GM19397 (cell line): ENCODE data around the gene OVOL2.

Experiments used
- ATAC-seq: cut with Tn5 transposase; IDR thresholded peaks from one replicate; pipeline ENCODE4 v1.9.1; 2021; ENCODE audit warnings: mild to moderate bottlenecking, moderate library complexity; ENCODE audit not compliant: unreplicated experiment

The OVOL2 gene

DNA sequence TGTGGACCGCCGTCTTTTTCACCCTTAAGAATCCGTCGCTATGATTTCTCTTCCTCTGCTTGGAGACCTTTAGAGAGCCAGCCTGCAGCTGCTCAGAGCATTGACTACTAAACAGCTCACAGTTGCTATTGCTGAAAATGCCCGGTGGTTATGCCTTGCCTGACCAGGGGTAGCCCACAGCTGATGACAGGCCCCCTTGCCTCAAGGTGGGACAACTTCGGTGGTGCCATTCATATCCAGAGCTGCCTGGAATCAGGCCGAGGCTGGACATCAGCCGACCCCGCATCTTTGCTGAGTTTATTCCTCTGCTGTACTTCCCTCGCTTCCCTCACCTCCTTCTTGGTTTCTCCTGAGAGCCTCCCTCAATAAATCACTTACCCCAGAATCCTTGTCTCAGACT lies 39.6 kb downstream of the OVOL2 start:
- ATAC-seq: no peak

DNA sequence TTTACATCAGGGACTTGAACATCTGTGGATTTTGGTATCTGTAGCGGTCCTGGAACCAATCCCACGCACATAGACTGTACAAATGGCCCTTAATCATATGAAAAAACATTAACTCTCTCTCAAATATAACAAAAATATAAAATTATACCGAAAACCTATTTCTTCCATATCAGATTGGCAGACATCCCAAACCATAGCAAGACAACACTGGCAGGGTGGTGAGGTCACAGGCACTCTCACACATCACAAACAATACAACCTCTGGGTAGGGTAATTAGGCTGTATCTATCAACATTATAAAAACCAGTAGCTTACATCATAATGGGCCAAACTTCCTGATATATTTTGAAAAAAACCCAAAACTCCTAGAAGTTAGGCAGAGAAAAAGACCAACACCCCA lies 40.9 kb downstream of the OVOL2 start:
- ATAC-seq: no peak

DNA sequence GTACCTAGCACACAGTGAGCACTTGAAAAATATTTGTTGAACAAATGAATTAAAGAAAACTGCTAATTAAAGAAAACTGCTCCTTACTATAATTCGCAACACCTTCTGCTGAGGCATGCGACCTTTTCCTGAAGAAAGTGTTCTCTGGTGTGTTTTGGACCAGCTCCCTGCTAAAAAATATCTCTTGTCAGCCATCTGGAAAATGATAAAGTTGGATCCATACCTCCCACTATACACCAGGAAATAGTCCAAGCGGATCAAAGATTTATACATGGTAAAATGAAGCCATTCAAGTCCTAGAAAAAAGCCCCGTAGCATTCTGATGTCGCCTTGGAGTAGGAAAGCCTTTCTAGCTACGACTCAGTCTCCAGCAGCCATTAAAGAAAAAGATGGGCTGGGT lies 43.3 kb downstream of the OVOL2 start:
- no peak for ATAC-seq

DNA sequence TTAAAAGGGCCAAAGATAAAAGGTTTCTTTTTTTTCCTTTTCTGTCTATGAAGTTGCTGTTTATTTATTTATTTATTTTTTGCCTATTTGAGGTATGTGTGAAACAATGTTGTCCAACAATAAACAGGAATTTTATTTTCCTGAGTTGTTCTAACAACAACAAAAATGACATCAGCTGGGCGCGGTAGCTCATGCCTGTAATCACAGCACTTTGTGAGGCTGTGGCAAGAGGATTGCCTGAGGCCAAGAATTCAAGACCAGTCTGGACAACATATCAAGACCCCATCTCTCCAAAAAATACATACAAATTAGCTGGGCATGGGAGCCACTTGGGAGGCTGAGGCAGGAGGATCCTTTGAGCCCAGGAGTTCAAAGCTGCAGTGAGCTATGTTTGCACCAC lies 44.8 kb downstream of the OVOL2 start:
- ATAC-seq: no peak

DNA sequence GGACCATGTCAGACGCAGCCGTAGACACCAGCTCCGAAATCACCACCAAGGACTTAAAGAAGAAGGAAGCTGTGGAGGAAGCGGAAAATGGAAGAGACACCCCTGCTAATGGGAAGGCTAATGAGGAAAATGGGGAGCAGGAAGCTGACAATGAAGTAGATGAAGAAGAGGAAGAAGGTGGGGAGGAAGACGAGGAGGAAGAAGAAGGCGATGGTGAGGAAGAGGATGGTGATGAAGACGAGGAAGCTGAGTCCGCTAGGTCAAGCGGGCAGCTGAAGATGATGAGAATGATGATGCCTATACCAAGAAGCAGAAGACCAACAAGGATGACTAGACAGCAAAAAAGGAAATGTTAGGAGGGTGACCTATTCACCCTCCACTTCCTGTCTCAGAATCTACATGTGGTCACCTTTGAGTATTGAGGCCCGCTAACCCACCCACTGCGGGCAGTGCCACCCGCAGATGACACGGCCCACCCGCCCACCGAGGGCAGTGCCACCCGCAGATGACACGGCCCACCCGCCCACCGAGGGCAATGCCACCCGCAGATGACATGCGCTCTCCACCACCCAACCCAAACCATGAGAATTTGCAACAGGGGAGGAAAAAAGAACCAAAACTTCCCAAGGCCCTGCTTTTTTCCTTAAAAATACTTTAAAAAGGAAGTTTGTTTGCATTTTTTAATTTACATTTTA lies 45.6 kb downstream of the OVOL2 start:
- no peak for ATAC-seq

DNA sequence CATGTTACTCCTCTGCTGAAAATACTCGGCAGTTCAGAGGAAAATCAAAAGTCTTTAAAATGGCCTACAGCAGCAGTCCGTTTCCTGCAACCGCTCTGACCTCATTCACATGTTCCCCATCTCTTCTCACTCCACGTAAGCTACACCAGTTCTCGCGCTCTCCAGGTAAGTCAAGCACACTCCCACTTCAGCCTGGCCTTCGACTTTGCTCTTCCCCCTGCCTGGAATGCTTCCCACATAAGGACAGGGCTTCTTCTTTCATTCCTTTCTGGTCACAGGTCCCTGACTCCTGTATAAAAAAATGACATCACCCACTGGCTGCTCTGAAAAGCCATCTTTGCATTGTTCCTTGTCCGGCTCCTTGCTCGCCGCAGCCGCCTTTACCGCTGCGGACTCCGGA lies 46.2 kb downstream of the OVOL2 start:
- ATAC-seq: no peak

DNA sequence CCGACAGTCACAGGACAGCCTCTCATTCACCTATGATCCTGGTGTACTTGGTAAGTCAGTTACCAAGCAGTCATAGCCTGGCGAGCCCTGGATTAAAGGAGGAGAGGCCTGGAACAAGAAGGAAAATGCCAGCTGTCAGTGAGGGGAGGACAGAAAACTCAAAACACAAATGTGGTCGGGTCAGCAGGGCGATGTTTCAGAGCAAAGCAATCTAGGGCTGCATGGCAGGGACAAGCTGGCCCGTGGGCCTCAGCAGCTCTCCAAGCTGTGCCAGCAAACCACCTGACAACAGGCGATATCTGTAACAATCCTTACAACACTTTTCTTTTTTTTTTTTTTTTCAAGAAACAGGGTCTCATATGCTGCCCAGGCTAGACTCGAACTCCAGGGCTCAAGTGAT lies 48.6 kb downstream of the OVOL2 start:
- ATAC-seq: no peak

DNA sequence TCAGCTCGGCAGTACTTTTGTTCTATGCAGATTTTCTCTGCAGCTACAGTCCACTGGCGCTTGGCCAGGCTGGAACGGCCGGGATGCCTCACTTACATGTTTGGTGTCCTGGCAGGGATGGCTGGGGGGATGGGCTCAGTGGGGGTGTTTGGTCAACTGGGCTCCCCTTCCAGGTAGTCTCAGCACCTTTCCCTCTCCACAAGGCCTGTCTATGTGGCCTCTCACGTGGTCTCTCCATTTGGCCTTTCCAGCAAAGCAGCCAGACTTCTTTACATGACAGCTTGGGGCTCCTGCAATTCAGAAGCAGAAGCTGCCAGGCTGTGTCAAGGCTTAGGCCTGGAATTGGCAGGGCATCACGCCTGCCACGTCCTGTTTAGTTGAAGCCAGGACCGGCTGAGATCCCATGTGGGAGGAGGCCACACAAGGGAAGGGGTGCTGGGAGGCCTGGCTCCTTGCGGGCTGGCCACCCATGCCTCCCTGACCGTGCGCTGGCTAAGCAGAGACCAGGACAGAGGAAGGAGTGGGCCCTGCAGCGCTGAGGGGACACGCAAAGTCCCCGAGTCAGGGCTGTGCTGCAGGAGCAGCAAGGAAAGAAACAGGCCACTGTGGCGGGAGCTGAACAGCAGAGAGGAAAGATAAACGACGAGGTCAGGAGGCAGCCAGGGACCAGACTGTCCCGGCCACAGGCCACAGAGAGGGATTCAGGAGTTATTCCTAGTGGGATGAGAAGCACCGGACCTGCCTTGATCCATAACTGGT lies 50.0 kb downstream of the OVOL2 start:
- ATAC-seq: no peak

DNA sequence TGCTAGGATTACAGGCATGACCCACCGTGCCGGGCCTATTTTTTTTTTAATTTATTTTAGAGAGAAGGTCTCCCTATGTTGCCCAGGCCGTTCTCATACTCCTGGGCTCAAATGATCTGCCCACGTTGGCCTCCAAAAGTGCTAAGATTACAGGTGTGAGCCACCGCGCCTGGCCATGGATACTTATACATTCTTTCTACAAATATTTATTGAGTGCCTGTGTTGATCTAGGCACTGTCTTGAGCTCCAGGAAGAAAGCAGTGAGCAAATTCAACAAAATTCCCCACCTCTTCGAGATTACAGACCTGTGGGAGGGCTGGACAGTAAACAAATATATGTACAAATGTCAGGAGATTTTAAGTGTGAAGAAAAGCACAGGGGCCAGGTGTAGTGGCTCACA lies 51.0 kb downstream of the OVOL2 start:
- no peak for ATAC-seq

DNA sequence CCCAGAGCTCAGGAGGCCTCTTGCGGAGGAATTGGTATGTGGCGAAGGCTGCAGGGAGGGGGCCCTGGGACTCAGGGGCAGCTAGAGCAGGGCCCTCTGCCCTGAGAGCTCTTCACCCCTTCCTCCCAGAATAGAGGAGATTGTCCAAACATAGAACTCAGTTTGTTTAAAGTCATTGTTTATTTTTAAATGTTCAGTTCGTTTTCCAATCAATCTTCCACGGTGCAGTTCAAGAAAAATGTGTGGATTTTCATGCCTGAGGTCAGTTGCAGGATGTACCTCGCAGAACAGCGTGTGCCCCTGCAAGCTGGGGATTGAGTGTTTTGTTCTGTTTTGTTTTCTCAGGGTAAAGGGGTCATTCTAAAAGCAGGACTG lies 51.7 kb downstream of the OVOL2 start:
- no peak for ATAC-seq

DNA sequence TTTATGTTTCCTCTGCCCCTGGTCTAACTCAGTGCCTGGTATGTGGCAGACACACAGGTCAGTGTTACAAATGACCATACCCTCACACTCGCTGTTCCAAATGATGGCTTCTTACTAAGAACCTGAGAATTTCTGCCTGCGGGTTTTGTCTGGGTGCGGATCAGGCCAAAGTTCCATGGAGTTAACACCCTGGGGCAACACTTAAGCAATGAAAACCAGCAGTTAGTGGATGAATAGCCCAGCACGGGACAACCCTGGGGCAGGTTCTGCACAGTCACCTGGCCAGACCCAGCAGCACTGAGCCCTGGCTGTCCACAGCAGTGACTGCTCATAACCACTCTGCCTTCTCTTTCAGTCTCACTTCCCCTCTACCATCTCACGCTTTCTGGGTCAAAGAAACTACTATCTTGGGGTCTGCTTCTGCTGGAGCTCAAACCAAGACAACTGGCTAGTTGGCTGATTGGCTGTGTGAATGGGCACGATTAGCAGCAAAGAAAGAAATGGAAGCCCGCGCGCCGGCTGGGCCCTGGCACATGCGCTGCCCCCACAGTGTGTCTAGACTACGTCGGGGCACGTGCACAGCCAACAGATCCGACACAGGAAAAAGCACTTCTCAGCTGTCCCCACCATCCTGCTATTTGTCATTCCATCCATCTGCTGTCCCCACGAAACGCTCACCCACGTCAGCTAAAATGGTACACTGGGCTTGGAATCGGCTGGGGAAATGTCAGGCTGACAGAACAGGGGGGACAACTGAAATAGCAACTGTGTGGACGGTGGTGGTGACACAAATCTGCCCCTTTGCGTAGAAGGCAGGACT lies 52.3 kb downstream of the OVOL2 start:
- peak; percentile 94 for ATAC-seq

DNA sequence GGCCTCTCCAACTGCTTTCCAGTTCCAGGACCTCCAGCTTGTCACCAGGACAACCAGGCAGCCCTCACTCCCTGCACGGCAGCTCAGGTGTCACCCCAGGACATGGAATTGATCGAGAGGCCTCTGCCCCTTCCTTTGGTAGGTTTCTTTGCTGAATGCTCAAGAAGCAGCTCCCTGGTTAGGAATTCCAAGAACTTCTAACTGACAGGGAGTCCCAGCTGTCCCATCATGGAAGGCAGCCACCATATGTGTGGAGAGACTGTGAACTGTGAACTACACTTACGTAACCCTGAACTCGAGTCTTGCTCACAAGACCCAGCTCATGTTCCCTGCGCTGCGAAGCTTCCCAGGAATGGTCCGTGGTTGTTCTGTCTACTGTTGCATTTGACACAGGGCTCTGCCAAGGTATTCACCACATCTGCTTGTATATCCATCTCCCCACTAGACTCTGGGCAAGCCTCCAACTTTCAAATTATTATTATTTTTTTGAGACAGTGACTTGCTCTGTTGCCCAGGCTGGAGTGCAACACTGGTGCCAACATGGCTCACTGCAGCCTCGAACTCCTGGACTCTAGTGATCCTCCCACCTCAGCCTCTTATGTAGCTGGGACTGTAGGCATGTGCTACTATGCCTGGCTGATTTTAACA lies 53.2 kb downstream of the OVOL2 start:
- no peak for ATAC-seq

DNA sequence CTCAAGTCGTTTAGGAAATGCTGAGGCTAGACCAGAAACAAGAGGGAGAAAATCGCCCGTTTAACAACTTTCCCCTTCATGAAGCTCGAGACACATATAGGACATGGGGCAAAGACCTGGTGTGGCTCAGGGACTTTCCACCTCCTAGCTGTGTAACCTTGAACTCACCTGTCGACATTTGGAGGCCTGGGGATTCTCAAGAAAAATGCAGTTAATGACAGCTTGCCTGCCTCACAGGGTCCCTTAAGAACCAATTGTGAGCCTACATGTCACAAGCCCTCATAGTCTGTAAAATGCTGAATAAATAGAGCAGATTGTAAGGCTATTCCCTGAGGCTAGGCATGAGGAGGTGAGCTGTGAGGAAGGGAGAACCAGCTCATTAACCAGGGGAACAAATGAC lies 53.8 kb downstream of the OVOL2 start:
- ATAC-seq: peak; percentile 40

DNA sequence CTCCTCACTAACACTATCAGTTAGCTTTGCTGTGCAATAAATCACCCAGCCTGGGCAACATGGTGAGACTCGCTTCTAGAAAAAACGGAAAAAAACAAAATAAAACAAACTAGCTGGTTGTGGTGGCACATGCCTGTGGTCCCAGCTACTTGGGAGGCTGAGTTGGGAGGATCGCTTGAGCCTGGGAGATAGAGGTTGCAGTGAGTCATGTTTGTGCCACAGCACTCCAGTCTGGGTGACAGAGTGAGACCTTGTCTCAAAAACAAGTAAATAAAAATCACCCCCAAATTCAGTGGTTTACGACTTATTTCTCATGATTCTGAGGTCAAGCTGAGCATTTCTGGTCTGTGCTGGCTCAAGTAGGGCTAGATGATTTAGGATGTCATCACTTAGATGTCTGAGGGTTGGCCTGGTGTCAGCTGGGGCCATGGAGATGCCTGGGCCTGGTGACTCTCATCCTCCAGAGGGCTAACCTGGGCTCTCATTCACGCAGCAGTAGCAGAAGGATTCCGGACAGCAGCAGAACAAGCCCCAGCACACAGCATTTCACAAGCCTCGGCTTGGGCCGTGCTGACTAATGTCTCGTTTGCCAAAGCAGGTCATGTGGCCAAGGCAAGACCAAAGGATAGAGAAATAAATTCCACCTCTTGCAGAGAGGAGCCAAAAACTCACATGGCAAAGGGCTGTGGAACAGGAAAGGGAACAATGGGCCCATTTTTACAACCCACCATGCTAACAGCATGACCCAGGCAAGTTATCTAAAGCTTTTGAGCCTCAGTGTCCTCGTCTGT lies 56.4 kb downstream of the OVOL2 start:
- no peak for ATAC-seq

DNA sequence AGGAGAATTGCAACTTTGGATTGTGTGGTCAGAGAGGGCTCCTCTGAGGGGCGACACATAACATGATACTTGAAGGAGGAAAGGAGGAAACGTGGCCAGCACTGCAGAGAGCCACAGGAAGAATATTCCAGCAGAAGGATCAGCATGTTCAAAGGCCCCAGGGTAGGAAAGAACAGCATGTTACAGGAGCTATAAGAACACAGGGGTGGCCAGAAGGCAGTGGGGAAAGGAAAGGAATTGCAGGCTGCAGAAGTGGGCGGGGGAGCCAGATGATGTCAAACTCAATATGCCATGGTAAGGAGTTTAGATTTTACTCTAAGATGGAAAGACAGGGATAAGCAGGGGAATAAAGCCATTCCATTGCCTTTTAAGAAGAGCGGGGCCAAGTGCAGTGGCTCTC lies 58.1 kb downstream of the OVOL2 start:
- ATAC-seq: no peak

DNA sequence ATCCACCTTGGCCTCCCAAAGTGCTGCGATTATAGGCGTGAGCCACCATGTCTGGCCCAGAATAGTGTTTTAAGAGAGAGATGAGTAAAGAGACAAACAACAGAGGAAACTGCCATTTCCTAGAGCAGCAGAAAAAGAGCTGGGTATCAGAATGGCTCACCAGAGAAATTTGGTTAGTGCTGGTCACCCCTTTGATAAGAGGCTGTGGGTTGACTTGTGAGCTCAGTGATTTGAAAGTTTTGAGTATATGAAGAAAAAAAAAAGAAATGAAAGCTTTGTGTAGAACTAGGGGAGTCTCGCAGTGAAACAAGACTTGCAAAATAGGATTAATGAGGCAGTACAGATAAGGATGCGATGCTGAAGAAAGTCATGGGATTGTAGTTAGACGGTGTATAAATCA lies 59.3 kb downstream of the OVOL2 start:
- ATAC-seq: no peak

DNA sequence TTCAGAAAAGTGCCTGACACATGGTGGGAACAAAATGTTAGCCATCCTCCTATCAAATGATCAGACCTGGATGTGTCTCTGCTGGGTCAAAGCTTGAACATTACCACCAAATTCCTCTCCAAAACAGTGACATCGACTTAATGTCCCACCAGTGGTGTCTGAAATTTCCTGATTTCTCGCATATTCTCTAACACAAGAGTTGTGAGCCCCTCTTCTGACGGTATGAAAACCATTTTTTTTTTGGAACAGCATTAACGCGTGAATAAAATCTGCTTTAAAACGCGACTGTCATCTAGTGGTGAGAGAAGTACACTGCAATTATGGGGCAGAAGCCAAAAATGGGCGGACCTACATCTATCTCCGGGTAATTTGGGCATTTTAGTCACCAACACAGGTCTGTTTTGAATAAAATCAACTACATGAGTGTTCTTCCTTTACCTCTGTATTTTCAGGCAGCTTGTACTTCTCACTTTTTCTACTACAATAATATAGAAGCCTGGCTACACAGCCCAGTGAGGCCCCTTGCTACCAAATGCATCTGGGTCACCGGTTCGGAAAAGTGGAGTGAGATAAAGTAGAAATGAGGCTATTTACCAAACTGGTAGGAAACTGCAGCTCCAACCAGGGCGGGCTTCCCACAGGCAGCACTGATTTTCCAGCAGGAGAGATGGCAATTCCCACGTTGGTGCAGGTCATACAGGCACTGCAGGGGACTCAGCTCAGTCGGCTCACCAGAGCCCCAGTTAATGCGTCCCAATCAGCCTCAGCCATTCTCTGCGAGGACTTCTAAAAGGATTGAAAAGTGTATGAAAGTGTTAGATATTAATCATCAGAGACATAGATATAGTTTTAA lies 61.5 kb downstream of the OVOL2 start:
- no peak for ATAC-seq

DNA sequence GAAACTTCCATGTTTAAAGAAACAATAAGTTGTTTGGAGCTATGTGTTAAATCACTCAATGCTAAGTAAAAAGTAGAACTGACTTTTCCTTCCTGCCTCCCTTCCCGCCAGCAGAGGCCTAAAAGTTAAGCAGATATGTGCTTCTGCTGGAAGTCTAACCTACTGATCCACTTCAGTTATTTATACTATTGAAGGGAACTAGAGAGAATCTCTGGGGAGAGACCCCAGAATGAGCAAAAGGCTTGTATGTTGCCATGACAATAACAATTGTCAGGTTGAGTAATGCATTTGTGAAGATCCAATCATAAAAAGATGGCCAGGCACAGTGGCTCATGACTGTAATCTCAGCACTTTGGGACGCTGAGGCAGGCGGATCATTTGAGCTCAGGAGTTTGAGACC lies 64.2 kb downstream of the OVOL2 start:
- ATAC-seq: no peak

DNA sequence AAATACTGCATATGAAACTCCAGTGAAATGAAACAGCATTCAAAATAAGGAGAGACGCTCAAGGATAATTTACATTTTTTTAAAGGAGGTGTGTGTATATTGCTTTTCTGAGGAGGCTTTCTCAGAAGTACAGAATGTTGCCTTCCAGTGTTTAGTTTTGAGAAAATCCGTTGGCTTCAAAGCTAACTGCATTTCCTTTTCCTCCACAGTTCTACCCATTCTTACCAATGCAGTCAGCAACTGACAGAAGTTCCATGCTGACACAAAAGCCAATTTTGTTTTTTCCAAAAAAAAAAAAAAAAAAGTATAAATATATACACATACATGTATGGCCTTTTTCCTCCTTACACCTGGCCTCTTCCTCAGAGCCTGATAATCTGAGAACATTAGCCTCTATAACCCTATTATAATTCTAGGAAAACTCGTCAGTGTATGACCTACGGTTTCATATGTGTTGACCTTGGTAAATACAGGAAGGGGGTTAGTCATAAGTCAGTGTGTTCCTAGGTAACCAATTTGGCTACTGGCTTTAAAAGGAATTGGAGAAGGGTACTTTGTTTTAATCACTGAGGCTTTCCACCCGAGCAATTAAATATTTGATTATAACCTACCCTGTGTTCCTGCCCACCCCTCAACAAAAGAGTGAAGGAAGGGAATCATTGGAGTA lies 64.7 kb downstream of the OVOL2 start:
- ATAC-seq: no peak
